HCT116 (cell line): Measurements from ENCODE around the gene LSAMP.

Source experiments
- CEBPB ChIP-seq: IDR thresholded peaks from 2 replicates; pipeline ENCODE4 v1.6.1; 2012; ENCODE audit warnings: low read depth
- CTCF ChIP-seq, 3 experiments: fragments of 200-600 bp in 1 of 3; sonication (generic) in 1 of 3; IDR thresholded peaks in 2 of 3; conservative IDR thresholded peaks in 1 of 3; 2 replicates each; pipeline ENCODE4 v1.5.1; 2012 to 2017; ENCODE audit warnings: low read depth in 2 of 3, low read length in 2 of 3, antibody characterized with exemption in 1 of 3, borderline replicate concordance in 1 of 3, control low read depth in 1 of 3, mild to moderate bottlenecking in 1 of 3, mixed read lengths in 1 of 3, mixed run types in 1 of 3, moderate library complexity in 1 of 3; ENCODE audit not compliant: insufficient read depth in 1 of 3
- MAX ChIP-seq: IDR thresholded peaks from 2 replicates; pipeline ENCODE4 v1.6.1; 2012
- POLR2A ChIP-seq: IDR thresholded peaks from 2 replicates; pipeline ENCODE4 v1.7.0; 2011; ENCODE audit warnings: borderline replicate concordance; ENCODE audit not compliant: insufficient read depth, insufficient read length; ENCODE audit errors: extremely low read depth
- RAD21 ChIP-seq: IDR thresholded peaks from 2 replicates; pipeline ENCODE4 v1.6.1; 2012; ENCODE audit warnings: low read depth, mild to moderate bottlenecking
- REST ChIP-seq: IDR thresholded peaks from 2 replicates; pipeline ENCODE4 v1.6.1; 2012; ENCODE audit warnings: low read depth

- TF ChIP-seq POLR2A (no peak), REST (no peak), RAD21 (no peak), CTCF (IDR thresholded peaks at IDR 0.05 in 2 of 3, conservative IDR thresholded peaks at IDR 0.05 in 1 of 3; ENCODE audit: borderline replicate concordance in 1 of 3, insufficient read depth in 1 of 3, low read depth in 2 of 3, low read length in 2 of 3) (no peak), CEBPB (no peak), MAX (no peak)
Observed at GRCh38 chr3:116048991-116049390, 396.3 kb downstream of the LSAMP start.
